Measurements from ENCODE around the gene FIGNL2. TPM values are rescaled to one million over a fixed set of nuclear protein-coding genes. Genes with fewer than 3 reads are reported as not detected.

The FIGNL2 gene
- total RNA-seq, 1 donor from 2014 or later, result not detected

GRCh38 chr12:51869931-51870330 is 21.4 kb upstream of the FIGNL2 start:
- Histone ChIP-seq H3K36me3 (no peaks in the 10 kb centered on the region), H3K4me3 (peak overlapping the region in 1 of 2 donors; percentile 53), H3K9me3 (no peaks in the 10 kb centered on the region), H3K27ac (peak overlapping the region; percentile 68), H3K4me1 (peaks cover 26% of the 10 kb centered on the region), H3K27me3 (no peaks in the 10 kb centered on the region)
- intact Hi-C loops (cut with DNase I), result no loop called here
- TF ChIP-seq CTCF (IDR thresholded peaks at IDR 0.05), result no peak
- TF ChIP-seq POLR2AphosphoS5 (IDR thresholded peaks at IDR 0.05; ENCODE audit: insufficient read depth in 1 of 2, low read depth in 1 of 2), result no peak
- no peak for TF ChIP-seq POLR2A (IDR thresholded peaks at IDR 0.05)
- DNase-seq (ENCODE audit: extremely low spot score in 2 of 2), result no peak

- no peak for TF ChIP-seq CTCF (IDR thresholded peaks at IDR 0.05)
- Histone ChIP-seq H3K27me3 (no peaks in the 10 kb centered on the region), H3K4me1 (peaks cover 31% of the 10 kb centered on the region), H3K36me3 (no peaks in the 10 kb centered on the region), H3K27ac (peak overlapping the region; percentile 68), H3K4me3 (peak overlapping the region; percentile 53 to 68), H3K9me3 (no peaks in the 10 kb centered on the region)
- intact Hi-C loops (cut with DNase I), result no loop called here
- DNase-seq (ENCODE audit: extremely low spot score in 2 of 2), result no peak
Measured at GRCh38 chr12:51869496-51869865, 21.0 kb upstream of the FIGNL2 start.

GRCh38 chr12:51868821-51869495 is 20.4 kb upstream of the FIGNL2 start:
- intact Hi-C loops (cut with DNase I), result no loop called here
- Histone ChIP-seq H3K4me1 (peaks cover 36% of the 10 kb centered on the region), H3K36me3 (no peaks in the 10 kb centered on the region), H3K27ac (peak overlapping the region; percentile 68), H3K4me3 (peak overlapping the region; percentile 53 to 68), H3K9me3 (no peaks in the 10 kb centered on the region), H3K27me3 (no peaks in the 10 kb centered on the region)
- DNase-seq (ENCODE audit: extremely low spot score in 2 of 2), result no peak
- TF ChIP-seq CTCF (IDR thresholded peaks at IDR 0.05) (no peak), POLR2AphosphoS5 (IDR thresholded peaks at IDR 0.05; ENCODE audit: insufficient read depth in 1 of 2, low read depth in 1 of 2) (peak in 1 of 2 donors; percentile 57), POLR2A (IDR thresholded peaks at IDR 0.05) (no peak)

- H3K4me1 ChIP-seq, result peaks cover 42% of the 10 kb centered on the region
- no peak overlapping the region for H3K27ac ChIP-seq
- TF ChIP-seq CTCF (IDR thresholded peaks at IDR 0.05) (no peak), POLR2AphosphoS5 (IDR thresholded peaks at IDR 0.05; ENCODE audit: insufficient read depth in 1 of 2, low read depth in 1 of 2) (no peak), POLR2A (IDR thresholded peaks at IDR 0.05) (no peak)
- no peak for DNase-seq (ENCODE audit: extremely low spot score in 2 of 2)
- no peaks in the 10 kb centered on the region for H3K9me3 ChIP-seq
- H3K27me3 ChIP-seq, result no peaks in the 10 kb centered on the region
- H3K4me3 ChIP-seq, result no peak overlapping the region
- H3K36me3 ChIP-seq, result no peaks in the 10 kb centered on the region
- intact Hi-C loops (cut with DNase I), result no loop called here
Measured at GRCh38 chr12:51867796-51868428, 19.4 kb upstream of the FIGNL2 start.

- Histone ChIP-seq H3K36me3 (no peaks in the 10 kb centered on the region), H3K27ac (no peak overlapping the region), H3K4me3 (no peak overlapping the region), H3K4me1 (peaks cover 42% of the 10 kb centered on the region), H3K27me3 (no peaks in the 10 kb centered on the region), H3K9me3 (no peaks in the 10 kb centered on the region)
- TF ChIP-seq CTCF (IDR thresholded peaks at IDR 0.05) (no peak), POLR2A (IDR thresholded peaks at IDR 0.05) (no peak), POLR2AphosphoS5 (IDR thresholded peaks at IDR 0.05; ENCODE audit: insufficient read depth in 1 of 2, low read depth in 1 of 2) (no peak)
- no peak for DNase-seq (ENCODE audit: extremely low spot score in 2 of 2)
- intact Hi-C loops (cut with DNase I), result no loop called here
Measured at GRCh38 chr12:51867371-51867770, 18.9 kb upstream of the FIGNL2 start.

Measured in vagina (tissue), 2 donors.